Measurements from ENCODE around the gene NCKAP1. TPM values are rescaled to one million over a fixed set of nuclear protein-coding genes. Genes with fewer than 3 reads are reported as not detected.
"Not testable (repeated sequence)": the region's sequence is repeated elsewhere in the genome, so short reads cannot be mapped to it uniquely, and the experiment has no call there.

Gene NCKAP1
- total and polyA plus RNA-seq, 4 experiments from 2014 or later: 0.24 to 6.3 (median 3.2) TPM

DNA sequence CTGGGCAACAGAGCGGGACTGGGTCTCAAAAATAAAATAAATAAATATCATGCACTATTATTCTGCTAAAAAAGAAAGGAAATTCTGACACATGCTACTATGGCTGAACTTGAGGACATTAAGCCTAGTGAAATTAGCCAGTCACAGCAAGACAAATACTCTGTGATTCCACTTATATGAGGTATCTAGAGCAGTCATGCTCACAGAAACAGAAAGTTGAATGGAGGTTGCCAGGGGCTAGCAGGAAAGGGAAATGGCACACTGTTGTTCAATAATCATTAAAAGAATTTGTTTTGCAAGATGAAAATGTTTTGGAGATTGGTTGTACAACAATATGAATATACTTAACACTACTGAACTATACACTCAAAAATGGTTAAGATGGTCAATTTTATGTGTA, 60.8 kb downstream of the NCKAP1 start:
- Mint-ChIP-seq H3K27me3 (no peaks in the 10 kb centered on the region), H3K9me3 (no peaks in the 10 kb centered on the region), H3K4me1 (no peaks in the 10 kb centered on the region), H3K27ac (no peak overlapping the region), H3K36me3 (peaks cover 7 to 8% of the 10 kb centered on the region in 2 donors), H3K4me3 (no peak overlapping the region)
- H3K9me3 ChIP-seq (ENCODE audit: control insufficient read depth in 1 of 2, low read length in 2 of 2): no peaks in the 10 kb centered on the region
- no peak for DNase-seq
- H3K4me3 ChIP-seq (ENCODE audit: low read length in 2 of 2): no peak overlapping the region
- H3K27me3 ChIP-seq (ENCODE audit: insufficient read depth, low read length): no peaks in the 10 kb centered on the region
- intact Hi-C loops (cut with micrococcal nuclease): loop anchor here (10.0 kb wide), 1 partner anchor 213 kb away; no protein-coding TSS in a partner anchor
- H3K36me3 ChIP-seq (ENCODE audit: insufficient read depth, low read length): peaks cover 5% of the 10 kb centered on the region
- POLR2A ChIA-PET (ENCODE audit: partially characterized antibody): no interaction called here
- no peak overlapping the region for H3K27ac ChIP-seq (ENCODE audit: low read depth, low read length)
- H3K4me1 ChIP-seq (ENCODE audit: insufficient read depth, low read length): no peaks in the 10 kb centered on the region
- CTCF ChIA-PET (ENCODE audit: partially characterized antibody): no interaction called here

GRCh38 chr2:182973441-182974352, 64.6 kb downstream of the NCKAP1 start:
- ChIA-PET CTCF (ENCODE audit: partially characterized antibody) (no interaction called here), POLR2A (ENCODE audit: partially characterized antibody) (no interaction called here)
- intact Hi-C loops (cut with micrococcal nuclease): loop anchor here (10.0 kb wide), 1 partner anchor 209 kb away; no protein-coding TSS in a partner anchor
- Histone ChIP-seq H3K9me3 (ENCODE audit: control insufficient read depth in 1 of 2, low read length in 2 of 2) (no peaks in the 10 kb centered on the region), H3K4me3 (ENCODE audit: low read length in 2 of 2) (no peak overlapping the region), H3K27ac (ENCODE audit: low read depth, low read length) (no peak overlapping the region), H3K4me1 (ENCODE audit: insufficient read depth, low read length) (no peaks in the 10 kb centered on the region), H3K36me3 (ENCODE audit: insufficient read depth, low read length) (peaks cover 5% of the 10 kb centered on the region), H3K27me3 (ENCODE audit: insufficient read depth, low read length) (no peaks in the 10 kb centered on the region)
- Mint-ChIP-seq H3K36me3 (peaks cover 8 to 30% of the 10 kb centered on the region in 2 donors), H3K27me3 (no peaks in the 10 kb centered on the region), H3K4me1 (peaks cover 0 to 1% (median 0%) of the 10 kb centered on the region in 4 donors), H3K27ac (peak overlapping the region in 1 of 7 donors; percentile 16), H3K9me3 (peaks cover 0 to 4% (median 2%) of the 10 kb centered on the region in 8 donors), H3K4me3 (no peak overlapping the region)
- no peak for DNase-seq

GRCh38 chr2:182972548-182972942, 65.7 kb downstream of the NCKAP1 start:
- no peaks in the 10 kb centered on the region for H3K27me3 ChIP-seq (ENCODE audit: insufficient read depth, low read length)
- no peaks in the 10 kb centered on the region for H3K27me3 Mint-ChIP-seq
- no peak overlapping the region for H3K27ac ChIP-seq (ENCODE audit: low read depth, low read length)
- H3K4me1 Mint-ChIP-seq: peaks cover 0 to 1% (median 0%) of the 10 kb centered on the region in 4 donors
- no peaks in the 10 kb centered on the region for H3K36me3 ChIP-seq (ENCODE audit: insufficient read depth, low read length)
- H3K36me3 Mint-ChIP-seq: peaks cover 11 to 37% of the 10 kb centered on the region in 2 donors
- intact Hi-C loops (cut with micrococcal nuclease): loop anchor here (10.0 kb wide), 1 partner anchor 208 kb away; no protein-coding TSS in a partner anchor
- no peaks in the 10 kb centered on the region for H3K4me1 ChIP-seq (ENCODE audit: insufficient read depth, low read length)
- H3K4me3 ChIP-seq (ENCODE audit: low read length in 2 of 2): no peak overlapping the region
- DNase-seq: no peak
- peaks cover 0 to 4% (median 2%) of the 10 kb centered on the region in 8 donors for H3K9me3 Mint-ChIP-seq
- no peak overlapping the region for H3K4me3 Mint-ChIP-seq
- H3K27ac Mint-ChIP-seq: no peak overlapping the region
- ChIA-PET CTCF (ENCODE audit: partially characterized antibody) (no interaction called here), POLR2A (ENCODE audit: partially characterized antibody) (no interaction called here)
- no peaks in the 10 kb centered on the region for H3K9me3 ChIP-seq (ENCODE audit: control insufficient read depth in 1 of 2, low read length in 2 of 2)

GRCh38 chr2:182971820-182972547, 66.3 kb downstream of the NCKAP1 start:
- Histone ChIP-seq H3K4me1 (ENCODE audit: insufficient read depth, low read length) (no peaks in the 10 kb centered on the region), H3K27ac (ENCODE audit: low read depth, low read length) (no peak overlapping the region), H3K36me3 (ENCODE audit: insufficient read depth, low read length) (no peaks in the 10 kb centered on the region), H3K27me3 (ENCODE audit: insufficient read depth, low read length) (no peaks in the 10 kb centered on the region), H3K4me3 (ENCODE audit: low read length in 2 of 2) (no peak overlapping the region), H3K9me3 (ENCODE audit: control insufficient read depth in 1 of 2, low read length in 2 of 2) (no peaks in the 10 kb centered on the region)
- ChIA-PET POLR2A (ENCODE audit: partially characterized antibody) (no interaction called here), CTCF (ENCODE audit: partially characterized antibody) (interaction anchor here (0.7 kb wide), 1 partner anchor 1192 kb away, joined by 3 read pairs; no protein-coding TSS in a partner anchor)
- Mint-ChIP-seq H3K36me3 (peaks cover 13 to 37% of the 10 kb centered on the region in 2 donors), H3K27ac (no peak overlapping the region), H3K4me3 (no peak overlapping the region), H3K4me1 (peaks cover 0 to 1% (median 0%) of the 10 kb centered on the region in 4 donors), H3K9me3 (peaks cover 0 to 4% (median 2%) of the 10 kb centered on the region in 8 donors), H3K27me3 (no peaks in the 10 kb centered on the region)
- intact Hi-C loops (cut with micrococcal nuclease): loop anchor here (10.0 kb wide), 1 partner anchor 207 kb away; no protein-coding TSS in a partner anchor
- no peak for DNase-seq

DNA sequence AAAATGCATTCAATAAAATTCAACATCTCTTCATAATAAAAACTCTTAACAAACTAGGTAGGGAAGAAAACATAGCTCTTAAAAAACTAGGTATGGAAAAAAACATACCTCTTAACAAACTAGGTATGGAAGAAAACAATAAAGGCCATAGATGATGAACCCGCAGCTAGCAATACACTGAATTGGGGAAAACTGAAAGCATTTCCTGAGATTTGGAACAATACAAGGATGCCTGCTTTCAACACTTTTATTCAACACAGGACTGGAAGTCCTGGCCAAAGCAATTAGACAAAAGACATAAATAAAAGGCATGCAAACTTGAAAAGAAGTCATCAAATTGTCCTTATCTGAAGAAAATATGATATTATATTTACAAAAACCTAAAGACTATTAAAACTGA, 67.8 kb downstream of the NCKAP1 start:
- no peak overlapping the region for H3K27ac Mint-ChIP-seq
- H3K9me3 ChIP-seq (ENCODE audit: control insufficient read depth in 1 of 2, low read length in 2 of 2): no peaks in the 10 kb centered on the region
- H3K4me3 ChIP-seq (ENCODE audit: low read length in 2 of 2): no peak overlapping the region
- no peaks in the 10 kb centered on the region for H3K36me3 ChIP-seq (ENCODE audit: insufficient read depth, low read length)
- H3K27me3 Mint-ChIP-seq: no peaks in the 10 kb centered on the region
- POLR2A ChIA-PET (ENCODE audit: partially characterized antibody): no interaction called here
- no peak overlapping the region for H3K27ac ChIP-seq (ENCODE audit: low read depth, low read length)
- H3K9me3 Mint-ChIP-seq: peaks cover 0 to 4% (median 2%) of the 10 kb centered on the region in 8 donors
- intact Hi-C loops (cut with micrococcal nuclease): loop anchor here (10.0 kb wide), 1 partner anchor 206 kb away; no protein-coding TSS in a partner anchor
- CTCF ChIA-PET (ENCODE audit: partially characterized antibody): interaction anchor here (1.6 kb wide), 1 partner anchor 10 kb away, joined by 5 read pairs; no protein-coding TSS in a partner anchor
- H3K4me3 Mint-ChIP-seq: no peak overlapping the region
- peaks cover 14 to 41% of the 10 kb centered on the region in 2 donors for H3K36me3 Mint-ChIP-seq
- no peaks in the 10 kb centered on the region for H3K4me1 ChIP-seq (ENCODE audit: insufficient read depth, low read length)
- DNase-seq: no peak
- no peaks in the 10 kb centered on the region for H3K27me3 ChIP-seq (ENCODE audit: insufficient read depth, low read length)
- H3K4me1 Mint-ChIP-seq: peaks cover 0 to 1% (median 0%) of the 10 kb centered on the region in 4 donors

GRCh38 chr2:182968493-182968892, 69.8 kb downstream of the NCKAP1 start:
- H3K4me1 ChIP-seq (ENCODE audit: insufficient read depth, low read length): no peaks in the 10 kb centered on the region
- Mint-ChIP-seq H3K4me1 (peaks cover 0 to 1% (median 0%) of the 10 kb centered on the region in 4 donors), H3K27me3 (no peaks in the 10 kb centered on the region), H3K36me3 (peaks cover 12 to 37% of the 10 kb centered on the region in 2 donors), H3K9me3 (peaks cover 0 to 4% (median 2%) of the 10 kb centered on the region in 8 donors), H3K27ac (no peak overlapping the region), H3K4me3 (no peak overlapping the region)
- H3K9me3 ChIP-seq (ENCODE audit: control insufficient read depth in 1 of 2, low read length in 2 of 2): no peaks in the 10 kb centered on the region
- CTCF ChIA-PET (ENCODE audit: partially characterized antibody): no interaction called here
- H3K27ac ChIP-seq (ENCODE audit: low read depth, low read length): no peak overlapping the region
- DNase-seq: no peak
- intact Hi-C loops (cut with micrococcal nuclease): no loop called here
- H3K27me3 ChIP-seq (ENCODE audit: insufficient read depth, low read length): no peaks in the 10 kb centered on the region
- POLR2A ChIA-PET (ENCODE audit: partially characterized antibody): no interaction called here
- H3K36me3 ChIP-seq (ENCODE audit: insufficient read depth, low read length): no peaks in the 10 kb centered on the region
- H3K4me3 ChIP-seq (ENCODE audit: low read length in 2 of 2): no peak overlapping the region

DNA sequence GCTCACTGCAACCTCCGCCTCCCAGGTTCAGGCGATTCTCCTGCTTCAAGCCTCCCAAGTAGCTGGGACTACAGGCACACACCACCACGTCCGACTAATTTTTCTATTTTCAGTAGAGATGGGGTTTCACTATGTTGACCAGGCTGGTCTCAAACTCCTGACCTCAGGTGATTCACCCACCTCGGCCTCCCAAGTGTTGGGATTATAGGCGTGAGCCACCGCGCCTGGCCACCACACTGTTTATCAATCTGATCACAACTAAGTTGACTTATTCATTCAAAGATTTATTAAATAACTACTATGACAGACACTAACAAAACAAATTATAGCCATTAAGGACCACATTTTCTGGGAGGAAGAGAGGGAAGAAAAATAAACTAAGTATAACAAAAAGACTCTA, 71.9 kb downstream of the NCKAP1 start:
- POLR2A ChIA-PET (ENCODE audit: partially characterized antibody); H3K9me3 Mint-ChIP-seq; H3K4me3 Mint-ChIP-seq; H3K27me3 Mint-ChIP-seq; H3K4me1 Mint-ChIP-seq; H3K9me3 ChIP-seq (ENCODE audit: control insufficient read depth in 1 of 2, low read length in 2 of 2); H3K27ac ChIP-seq (ENCODE audit: low read depth, low read length); H3K4me1 ChIP-seq (ENCODE audit: insufficient read depth, low read length); H3K27me3 ChIP-seq (ENCODE audit: insufficient read depth, low read length); H3K4me3 ChIP-seq (ENCODE audit: low read length in 2 of 2); DNase-seq; H3K36me3 ChIP-seq (ENCODE audit: insufficient read depth, low read length); intact Hi-C loops (cut with micrococcal nuclease); H3K27ac Mint-ChIP-seq: not testable (repeated sequence)
- CTCF ChIA-PET (ENCODE audit: partially characterized antibody): interaction anchor here (0.8 kb wide), 1 partner anchor 14 kb away, joined by 3 read pairs; no protein-coding TSS in a partner anchor
- peaks cover 11 to 30% of the 10 kb centered on the region in 2 donors for H3K36me3 Mint-ChIP-seq
